ENCODE measurements around the gene SV2B.

Gene SV2B

DNA sequence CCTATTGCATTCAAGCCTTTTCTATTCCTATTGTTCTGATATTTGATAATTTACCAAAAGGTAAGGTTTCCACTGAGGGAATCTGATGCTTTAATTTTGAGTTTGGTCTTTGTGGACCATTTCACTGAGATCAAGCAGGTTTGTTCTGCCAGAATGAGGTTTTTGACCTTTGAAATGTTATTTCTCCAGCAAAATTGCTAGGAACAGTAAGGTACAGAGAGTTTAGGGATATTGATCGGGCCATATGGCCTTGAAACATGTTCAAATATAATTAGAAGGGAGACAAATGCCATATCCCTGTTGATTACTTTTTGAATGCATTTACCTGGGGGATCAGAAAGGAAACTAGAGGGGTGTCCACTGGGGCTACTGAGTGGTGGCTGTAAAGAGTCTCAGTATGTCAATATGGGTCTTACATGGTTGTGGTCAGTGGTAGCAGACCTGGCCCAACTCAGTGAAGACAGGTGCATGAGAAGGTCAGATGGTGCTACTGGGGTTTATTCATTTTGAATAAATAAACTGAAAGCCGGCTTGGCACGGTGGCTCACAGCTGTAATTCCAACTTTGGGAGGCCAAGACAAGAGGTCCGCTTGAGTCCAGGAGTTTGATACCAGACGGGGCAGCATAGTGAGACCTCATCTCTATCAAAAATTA, 100.2 kb downstream of the SV2B start:
- no peak for TF ChIP-seq CTCF (IDR thresholded peaks at IDR 0.05; ENCODE audit: control insufficient read depth, insufficient read depth, low read depth, low read length, missing control alignments)
- no peak overlapping the region for H3K4me3 ChIP-seq (ENCODE audit: control insufficient read depth, low read depth, low read length)
- DNase-seq (ENCODE audit: low read depth) = no peak

DNA sequence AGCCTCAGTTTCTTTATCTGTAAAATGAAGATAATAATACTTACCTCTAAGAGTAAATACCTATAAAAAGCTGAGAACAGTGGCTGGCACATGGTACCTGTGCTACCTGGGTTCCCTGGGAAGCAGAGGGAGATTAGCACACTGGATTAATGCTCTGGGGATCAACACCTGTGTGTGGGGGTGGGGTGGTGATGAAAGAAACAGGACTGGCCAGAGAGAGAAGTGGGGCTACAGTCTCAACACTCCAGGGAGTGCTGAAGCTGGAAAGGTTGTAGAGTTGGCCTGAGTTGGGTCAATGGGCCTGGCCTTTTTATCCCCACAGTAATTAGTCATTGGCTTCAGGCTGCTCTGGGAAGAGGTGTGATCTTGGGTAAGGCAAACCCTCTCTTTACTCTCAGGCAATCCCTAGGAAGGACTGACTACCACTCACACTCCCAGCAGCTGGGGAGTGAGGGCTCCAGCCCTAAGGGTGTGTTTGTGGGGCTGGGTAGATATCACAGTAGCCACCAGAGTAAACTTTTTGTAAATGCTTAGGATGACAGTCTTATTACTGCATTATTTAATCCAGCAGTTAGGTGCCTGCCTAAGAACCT, 102.5 kb downstream of the SV2B start:
- H3K4me3 ChIP-seq (ENCODE audit: control insufficient read depth, low read depth, low read length) = no peak overlapping the region
- no peak for TF ChIP-seq CTCF (IDR thresholded peaks at IDR 0.05; ENCODE audit: control insufficient read depth, insufficient read depth, low read depth, low read length, missing control alignments)
- no peak for DNase-seq (ENCODE audit: low read depth)

- DNase-seq (ENCODE audit: low read depth) = no peak
- TF ChIP-seq CTCF (IDR thresholded peaks at IDR 0.05; ENCODE audit: control insufficient read depth, insufficient read depth, low read depth, low read length, missing control alignments) = no peak
- H3K4me3 ChIP-seq (ENCODE audit: control insufficient read depth, low read depth, low read length) = no peak overlapping the region
Measured at GRCh38 chr15:91203619-91204203, 103.7 kb downstream of the SV2B start.

DNA sequence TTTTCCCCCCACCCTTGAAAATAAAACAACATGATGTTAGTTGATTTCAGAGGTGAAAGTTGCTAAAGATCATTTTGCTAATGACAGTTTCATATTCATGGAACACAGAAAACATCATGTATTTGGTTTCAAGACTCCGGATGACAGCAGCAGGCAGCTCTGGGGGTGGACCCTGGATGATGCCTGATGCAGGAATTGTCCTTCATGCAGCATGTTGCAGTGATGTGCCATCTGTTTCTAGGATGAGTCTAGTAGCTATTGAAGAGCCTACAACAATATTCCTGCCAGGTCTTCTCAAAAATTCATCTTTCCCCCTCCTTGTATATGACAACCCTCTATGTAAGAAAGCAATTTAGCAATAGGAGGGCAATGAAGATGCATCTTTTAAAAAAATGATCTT, 108.3 kb downstream of the SV2B start:
- no peak overlapping the region for H3K4me3 ChIP-seq (ENCODE audit: control insufficient read depth, low read depth, low read length)
- no peak for TF ChIP-seq CTCF (IDR thresholded peaks at IDR 0.05; ENCODE audit: control insufficient read depth, insufficient read depth, low read depth, low read length, missing control alignments)
- DNase-seq (ENCODE audit: low read depth) = no peak

- no peak overlapping the region for H3K4me3 ChIP-seq (ENCODE audit: control insufficient read depth, low read depth, low read length)
- DNase-seq (ENCODE audit: low read depth) = no peak
- TF ChIP-seq CTCF (IDR thresholded peaks at IDR 0.05; ENCODE audit: control insufficient read depth, insufficient read depth, low read depth, low read length, missing control alignments) = no peak
Measured at GRCh38 chr15:91209318-91209717, 109.3 kb downstream of the SV2B start.

DNA sequence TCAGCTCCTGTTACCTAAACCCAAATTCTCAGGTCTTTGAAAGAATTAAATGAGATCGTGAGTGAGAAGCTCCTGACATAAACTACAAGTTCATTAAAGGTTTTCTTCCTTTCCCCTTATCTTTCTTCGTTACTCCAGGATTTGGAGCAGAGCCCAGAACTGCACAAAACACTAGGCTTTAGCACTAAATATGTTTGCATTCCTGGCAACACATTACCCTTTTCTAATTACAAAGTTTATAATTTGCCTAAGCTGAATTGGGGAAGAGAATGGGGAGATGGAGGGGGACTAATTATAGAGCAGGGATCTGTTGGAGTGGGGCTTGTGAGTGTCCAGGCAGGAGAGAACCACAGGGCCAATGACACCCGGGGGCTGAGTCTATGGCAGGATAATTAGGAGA, 109.7 kb downstream of the SV2B start:
- DNase-seq (ENCODE audit: low read depth) = no peak
- H3K4me3 ChIP-seq (ENCODE audit: control insufficient read depth, low read depth, low read length) = no peak overlapping the region
- TF ChIP-seq CTCF (IDR thresholded peaks at IDR 0.05; ENCODE audit: control insufficient read depth, insufficient read depth, low read depth, low read length, missing control alignments) = no peak
